Iris pigment epithelial cell (primary cell): ENCODE data around the gene RBM33.
A peak's percentile ranks its signal among the peaks of the same experiment; 100 is the strongest.

Source experiments
- DNase-seq: peaks from one replicate; pipeline ENCODE4 v3.0.0-alpha.2; 2011; ENCODE audit warnings: low read depth

The RBM33 gene

DNA sequence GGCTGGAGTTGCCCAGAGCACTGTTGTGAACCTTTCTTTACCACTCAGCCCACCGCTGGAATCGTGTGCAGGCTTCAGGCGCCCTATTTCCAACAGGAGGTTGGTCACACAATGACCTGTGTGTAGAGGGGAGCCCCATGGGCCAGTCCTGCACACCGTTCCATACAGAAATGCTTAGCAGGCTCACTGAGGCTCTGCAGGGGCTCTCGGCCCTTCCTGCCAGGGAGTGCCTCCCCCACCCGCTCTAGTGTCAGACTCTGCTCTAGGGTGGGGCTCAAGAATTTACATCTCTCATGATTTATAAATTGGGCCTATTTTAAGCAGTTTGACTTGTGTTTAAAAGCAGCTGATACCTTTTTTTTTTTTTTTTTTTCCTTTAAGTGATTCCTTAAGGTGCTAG, 125.8 kb downstream of the RBM33 start:
- DNase-seq: no peak

DNA sequence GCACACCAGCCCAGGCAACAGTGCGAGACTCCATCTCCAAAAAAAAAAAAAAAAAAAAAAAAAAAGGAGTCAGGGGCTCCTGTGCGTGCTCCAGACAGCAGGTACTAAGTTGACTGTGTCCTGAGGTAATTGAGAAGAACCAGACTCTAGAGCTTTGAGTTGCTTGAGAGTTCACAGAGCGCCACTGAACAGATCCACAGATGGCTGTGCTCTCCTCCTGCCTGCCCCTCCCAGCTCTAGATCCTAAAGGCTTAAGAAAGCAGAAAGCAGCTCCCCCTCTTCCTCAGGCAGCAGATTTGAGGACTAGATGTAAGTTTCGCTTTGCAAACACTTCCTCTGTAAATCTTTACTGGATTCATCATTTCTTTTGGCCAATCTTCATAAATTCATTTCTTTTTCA, 129.1 kb downstream of the RBM33 start:
- DNase-seq: no peak

- DNase-seq: no peak
Measured at GRCh38 chr7:155774947-155775346, 130.5 kb downstream of the RBM33 start.

GRCh38 chr7:155775691-155776090, 131.2 kb downstream of the RBM33 start:
- DNase-seq: no peak

DNA sequence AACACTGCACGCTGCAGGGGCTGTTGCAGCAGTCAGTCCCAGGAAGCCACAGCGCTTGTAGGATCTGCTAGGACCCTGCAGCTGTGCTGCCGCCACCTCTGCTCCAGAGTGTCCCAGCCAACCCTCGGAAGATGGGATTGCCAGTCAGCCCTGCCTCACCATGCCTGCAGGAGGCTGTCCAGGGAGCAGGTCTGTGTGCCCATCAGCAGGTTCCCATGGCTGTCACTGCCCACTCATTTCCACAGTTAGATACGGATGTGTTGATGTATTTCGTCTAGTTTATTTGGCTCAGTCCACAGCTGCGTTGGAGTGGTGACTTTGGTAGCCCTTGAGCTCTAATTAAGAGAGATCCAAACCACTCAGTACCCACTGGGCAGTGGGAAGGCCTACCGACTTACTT, 132.1 kb downstream of the RBM33 start:
- DNase-seq: no peak

- no peak for DNase-seq
Measured at GRCh38 chr7:155778349-155778748, 133.9 kb downstream of the RBM33 start.

GRCh38 chr7:155780884-155781283, 136.4 kb downstream of the RBM33 start:
- DNase-seq: no peak

- no peak for DNase-seq
Measured at GRCh38 chr7:155781433-155781832, 137.0 kb downstream of the RBM33 start.

DNA sequence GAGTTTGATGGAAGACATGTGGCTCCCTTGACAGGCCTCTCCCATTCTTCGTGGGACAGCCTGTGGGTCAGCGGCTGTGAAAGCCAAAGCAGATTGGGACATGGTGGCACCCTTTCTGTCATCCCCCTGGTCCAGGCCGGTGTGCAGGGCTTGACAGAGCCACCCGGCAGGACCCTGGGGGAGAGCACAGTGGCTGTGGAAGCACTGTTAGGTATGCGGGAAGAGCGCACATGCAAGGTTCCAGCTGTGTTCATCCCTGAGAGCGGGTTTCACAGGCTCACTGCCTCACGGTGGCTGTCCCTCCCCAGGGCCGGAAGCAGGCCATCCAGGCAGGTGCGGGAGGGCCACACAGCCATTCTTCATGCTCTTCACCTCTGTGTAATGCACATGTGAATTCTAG, 138.0 kb downstream of the RBM33 start:
- no peak for DNase-seq

GRCh38 chr7:155785536-155785935, 141.1 kb downstream of the RBM33 start:
- DNase-seq: peak; percentile 68

- no peak for DNase-seq
Measured at GRCh38 chr7:155786491-155786890, 142.0 kb downstream of the RBM33 start.

- DNase-seq: peak; percentile 23
Measured at GRCh38 chr7:155787171-155787851, 142.8 kb downstream of the RBM33 start.

DNA sequence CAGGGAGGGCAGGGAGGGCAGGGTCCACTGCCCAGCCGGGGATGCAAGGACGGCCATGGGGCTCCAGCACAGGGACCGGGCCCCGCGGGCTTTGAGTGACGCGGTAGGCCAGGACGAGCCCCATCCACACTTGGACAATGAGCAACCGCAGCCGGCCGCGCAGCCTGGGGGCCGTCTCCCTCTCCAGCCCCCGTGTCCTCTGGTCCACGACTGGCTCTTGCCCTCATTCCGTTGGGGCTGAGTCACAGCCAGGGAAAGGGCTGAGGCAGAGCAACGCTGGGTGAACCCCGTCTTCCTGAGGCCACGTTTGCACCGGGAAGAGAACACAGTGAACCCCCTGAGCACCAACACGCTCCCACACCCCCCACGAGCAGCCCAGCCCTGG, 144.1 kb downstream of the RBM33 start:
- peak; percentile 28 for DNase-seq

DNA sequence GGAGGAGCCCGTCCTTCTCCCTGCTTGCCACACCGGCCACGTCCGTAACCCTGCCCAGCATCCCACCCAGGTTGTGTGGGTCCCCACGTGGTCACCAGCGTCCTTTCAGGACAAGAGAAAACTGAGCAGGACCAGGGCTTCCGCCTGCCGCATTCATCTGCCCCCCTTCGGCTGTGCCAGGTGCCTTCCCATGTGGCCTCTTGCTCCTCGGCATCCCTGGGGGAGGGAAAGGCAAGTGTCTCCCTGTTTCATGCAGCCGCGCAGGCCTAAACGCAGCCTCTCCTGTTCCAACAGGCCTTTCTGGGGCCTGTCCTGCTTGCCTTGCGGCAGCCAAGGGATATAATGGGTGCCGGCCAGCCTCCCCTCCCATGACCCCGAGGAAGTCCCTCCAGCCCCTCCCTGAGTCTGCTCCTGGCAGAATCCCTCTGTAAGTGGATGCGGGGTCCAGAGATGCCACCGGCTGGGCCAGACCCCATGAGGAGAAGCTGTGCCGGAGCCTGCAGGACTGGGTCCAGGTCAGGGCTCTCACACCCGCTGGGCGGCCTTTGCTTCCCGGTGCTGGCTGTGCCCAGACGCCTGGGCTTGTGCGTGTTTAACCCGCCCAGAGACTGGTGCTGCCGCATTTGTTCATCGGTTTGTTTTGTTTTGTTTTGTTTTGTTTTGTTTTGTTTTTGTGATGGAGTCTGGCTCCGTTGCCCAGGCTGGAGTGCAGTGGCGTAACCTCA, 144.7 kb downstream of the RBM33 start:
- DNase-seq: no peak

- no peak for DNase-seq
Measured at GRCh38 chr7:155790666-155791065, 146.2 kb downstream of the RBM33 start.

- no peak for DNase-seq
Measured at GRCh38 chr7:155791214-155791737, 146.8 kb downstream of the RBM33 start.

DNA sequence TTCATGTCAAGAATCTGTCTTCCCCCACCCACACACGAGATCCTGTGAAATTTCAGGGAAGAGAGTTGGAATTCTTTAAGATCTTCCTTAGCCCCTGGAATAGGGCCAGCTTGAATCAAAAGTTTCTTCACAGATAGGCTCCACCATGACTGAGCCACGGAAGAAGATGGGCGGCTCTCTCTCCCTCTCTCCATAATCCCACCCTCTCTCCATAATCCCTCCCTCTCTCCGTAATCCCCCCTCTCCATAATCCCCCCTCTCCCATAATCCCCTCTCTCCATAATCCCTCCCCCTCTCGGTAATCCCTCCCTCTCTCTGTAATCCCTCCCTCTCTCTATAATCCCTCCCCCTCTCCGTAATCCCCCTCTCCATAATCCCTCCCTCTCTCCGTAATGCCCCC, 147.4 kb downstream of the RBM33 start:
- no peak for DNase-seq

DNA sequence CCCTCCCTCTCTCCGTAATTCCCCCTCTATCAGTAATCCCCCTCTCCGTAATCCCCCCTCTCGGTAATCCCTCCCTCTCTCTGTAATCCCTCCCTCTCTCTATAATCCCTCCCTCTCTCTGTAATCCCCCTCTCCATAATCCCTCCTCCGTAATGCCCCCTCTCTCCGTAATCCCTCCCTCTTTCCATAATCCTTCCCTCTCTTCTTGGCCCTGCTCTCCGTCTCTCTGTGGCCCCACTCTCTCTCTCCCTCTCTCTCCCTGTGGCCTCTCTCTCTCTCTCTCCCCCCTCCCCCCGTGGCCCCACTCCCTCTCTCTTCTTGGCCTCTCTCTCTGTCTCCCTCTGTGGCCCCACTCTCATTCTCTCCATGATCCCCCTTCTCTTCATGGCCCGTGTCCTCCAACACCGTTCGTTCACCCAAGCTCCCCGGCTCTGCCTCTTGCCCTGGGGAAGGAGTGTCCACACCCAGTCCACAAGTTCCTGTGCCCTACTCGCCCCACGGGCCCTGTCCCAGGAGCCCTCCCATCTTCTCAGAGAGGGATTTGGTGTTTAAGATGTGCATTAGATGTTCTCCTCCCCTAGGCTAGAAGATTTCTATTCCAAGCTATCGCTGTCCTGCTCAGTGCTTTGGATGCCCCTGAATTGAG, 148.0 kb downstream of the RBM33 start:
- no peak for DNase-seq

DNA sequence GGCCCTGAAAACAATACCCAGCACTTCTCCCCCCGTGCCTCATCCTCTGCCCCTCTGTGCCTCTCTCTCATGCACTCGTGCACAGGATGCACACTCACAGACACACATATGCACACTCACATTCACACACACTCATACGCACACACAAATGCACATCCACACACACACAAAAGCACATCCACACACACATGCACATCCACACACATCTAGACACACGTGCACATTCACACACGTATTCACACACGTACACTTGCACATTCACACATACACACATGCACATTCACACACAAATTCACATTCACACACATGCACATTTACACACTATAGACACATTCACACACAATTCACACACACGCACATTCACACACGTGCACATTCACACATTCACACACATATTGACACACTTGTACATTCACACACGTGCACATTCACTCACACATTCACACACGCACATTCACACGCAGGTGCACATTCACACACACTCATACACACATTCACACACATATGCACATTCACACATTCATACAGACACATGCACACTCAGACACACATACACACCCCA, 148.6 kb downstream of the RBM33 start:
- DNase-seq: no peak

DNA sequence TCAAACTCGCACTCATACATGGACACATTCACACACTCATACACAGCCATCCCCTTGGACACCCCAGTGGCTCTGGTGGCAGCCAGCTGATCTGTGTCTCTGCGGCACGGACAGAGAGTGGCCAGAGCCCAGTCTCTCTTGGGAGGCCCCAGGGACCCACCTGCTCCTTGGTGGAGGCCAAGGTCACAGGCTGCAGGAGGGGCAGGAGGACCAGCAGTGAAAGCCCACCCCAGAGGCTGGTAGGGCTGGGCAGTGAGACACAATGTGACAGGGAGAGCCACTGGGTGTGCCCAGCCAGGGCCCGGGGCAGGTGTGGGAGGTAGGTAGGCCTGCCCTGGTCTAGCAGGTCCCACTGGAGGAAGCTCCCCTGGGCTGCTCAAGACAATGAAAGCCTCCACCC, 149.3 kb downstream of the RBM33 start:
- DNase-seq: no peak

GRCh38 chr7:155794196-155794595, 149.7 kb downstream of the RBM33 start:
- DNase-seq: no peak

DNA sequence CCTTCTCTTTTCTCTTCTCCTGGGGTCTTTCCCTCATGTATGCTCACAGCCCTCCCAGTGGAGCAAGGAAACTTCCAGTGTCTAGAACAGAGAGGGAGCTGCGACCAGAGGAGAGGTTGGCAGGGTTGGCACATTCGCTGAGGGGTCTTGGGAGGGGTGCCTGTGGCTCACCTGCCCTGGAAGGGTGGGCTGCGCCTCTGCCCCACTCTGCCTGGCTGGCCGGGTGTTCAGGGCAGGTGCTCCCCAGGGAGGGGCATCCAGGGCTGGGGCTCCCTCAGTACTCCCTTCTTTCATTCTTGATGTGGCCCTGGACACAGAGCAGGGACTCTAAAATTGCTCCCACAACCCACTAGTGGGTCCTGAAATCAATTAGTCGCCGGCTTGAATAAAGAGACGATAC, 150.9 kb downstream of the RBM33 start:
- no peak for DNase-seq

- DNase-seq: no peak
Measured at GRCh38 chr7:155795951-155796350, 151.5 kb downstream of the RBM33 start.
